ENCODE measurements around the gene FLACC1.
"Not testable (repeated sequence)": the region's sequence is repeated elsewhere in the genome, so short reads cannot be mapped to it uniquely, and the experiment has no call there.

The FLACC1 gene

DNA sequence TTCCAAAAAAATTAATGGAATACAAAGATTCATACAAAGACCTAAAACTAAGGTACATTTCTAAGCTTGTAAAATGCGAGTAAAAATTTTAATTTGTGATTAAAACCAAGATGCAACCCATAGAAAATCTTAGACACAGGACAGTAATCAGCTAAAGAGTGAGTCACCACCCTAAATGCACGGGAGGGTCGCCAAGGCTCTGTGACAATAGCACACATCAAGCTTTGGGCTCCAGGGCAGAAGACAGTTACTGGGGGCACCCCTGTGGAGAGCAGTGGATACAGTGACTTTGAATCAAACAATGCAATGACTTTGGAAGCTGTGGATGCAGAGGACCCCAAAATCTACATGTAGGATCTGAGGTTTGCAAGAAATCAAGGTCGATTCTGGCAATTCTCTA, 7.5 kb downstream of the FLACC1 start:
- no peak for DNase-seq (ENCODE audit: low spot score)

GRCh38 chr2:201348758-201349157, 8.4 kb downstream of the FLACC1 start:
- no peak for DNase-seq (ENCODE audit: low spot score)

GRCh38 chr2:201347138-201347537, 10.0 kb downstream of the FLACC1 start:
- DNase-seq (ENCODE audit: low spot score): no peak

- no peak for DNase-seq (ENCODE audit: low spot score)
These were observed 11.4 kb downstream of the FLACC1 start for GRCh38 chr2:201345625-201346213.

DNA sequence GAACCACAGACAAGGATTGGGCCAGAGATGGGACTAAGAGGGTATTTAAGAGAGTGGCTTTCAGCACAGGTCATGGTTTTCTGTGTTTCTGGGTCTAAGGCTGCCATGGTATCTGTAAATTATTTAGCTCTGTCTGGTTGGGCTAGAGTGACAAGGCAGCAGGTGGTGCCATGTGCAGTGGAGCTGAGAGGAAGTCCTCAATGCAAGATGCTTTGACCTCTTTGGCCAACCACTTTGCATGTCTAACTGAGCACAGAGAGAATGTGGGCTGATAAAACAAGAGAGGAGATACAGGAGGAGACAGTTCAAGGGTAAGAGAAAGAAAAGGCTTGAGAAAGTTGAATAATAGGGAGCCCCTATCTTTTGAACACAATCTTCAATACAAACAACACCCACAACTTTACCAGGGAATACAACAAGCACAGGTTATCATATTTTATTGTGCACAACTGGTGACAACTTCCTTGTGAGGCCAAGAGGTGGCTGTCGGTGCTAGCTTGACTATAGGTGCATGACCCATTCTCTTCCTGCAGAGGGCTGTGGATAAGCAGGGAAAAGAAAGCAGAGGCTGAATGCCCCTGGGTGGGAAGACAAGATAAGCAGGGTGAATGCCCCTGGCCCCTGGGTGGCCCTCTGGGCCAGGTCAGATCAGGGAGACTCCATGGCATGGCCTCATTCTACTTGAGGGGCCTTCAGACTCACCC, 12.3 kb downstream of the FLACC1 start:
- no peak for DNase-seq (ENCODE audit: low spot score)

- DNase-seq (ENCODE audit: low spot score): no peak
These were observed 13.6 kb downstream of the FLACC1 start for GRCh38 chr2:201343559-201343958.

DNA sequence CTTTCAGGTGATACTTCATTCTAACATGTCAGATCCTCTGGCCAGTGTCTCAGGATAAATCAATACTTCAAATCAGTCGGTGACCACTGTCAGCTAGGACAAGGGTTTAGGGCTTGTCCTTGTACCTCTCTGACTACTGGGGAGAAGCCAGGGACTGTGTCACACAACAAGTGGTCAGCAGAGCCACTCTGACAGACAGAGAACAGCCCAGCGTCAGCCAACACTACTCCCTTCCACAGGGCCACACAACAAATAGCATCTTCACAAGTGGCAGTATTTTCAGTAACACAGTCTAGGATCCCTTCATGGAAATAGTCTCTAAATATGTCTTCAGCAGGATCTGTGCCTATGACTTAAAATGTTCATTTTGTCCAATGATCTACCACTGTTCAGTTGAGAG, 14.2 kb downstream of the FLACC1 start:
- no peak for DNase-seq (ENCODE audit: low spot score)

GRCh38 chr2:201329409-201329808, 27.7 kb downstream of the FLACC1 start:
- DNase-seq (ENCODE audit: low spot score): no peak

- peak; percentile 6 for DNase-seq (ENCODE audit: low spot score)
These were observed 29.5 kb downstream of the FLACC1 start for GRCh38 chr2:201327678-201328077.

GRCh38 chr2:201322772-201323171, 34.4 kb downstream of the FLACC1 start:
- DNase-seq (ENCODE audit: low spot score): no peak

DNA sequence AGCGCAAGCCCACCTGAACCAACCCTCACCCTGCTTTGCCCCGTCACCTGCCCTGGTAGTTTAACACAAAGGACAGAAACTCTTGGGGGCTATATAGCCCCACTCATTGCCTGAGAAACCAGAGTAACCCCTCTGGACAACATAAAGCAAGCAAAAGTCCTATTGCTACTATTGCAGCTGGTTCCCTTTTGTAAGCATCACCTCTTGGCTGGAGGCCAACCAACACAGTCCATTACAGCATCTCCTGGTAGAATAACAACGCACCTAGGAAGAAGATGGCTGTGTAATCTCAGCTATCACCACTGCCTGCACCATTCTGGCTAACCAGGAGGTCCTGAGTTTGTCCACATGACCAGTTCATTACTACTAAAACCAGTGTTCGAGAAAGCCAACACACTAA, 36.4 kb downstream of the FLACC1 start:
- no peak for DNase-seq (ENCODE audit: low spot score)

GRCh38 chr2:201320257-201320656, 36.9 kb downstream of the FLACC1 start:
- DNase-seq (ENCODE audit: low spot score): no peak

GRCh38 chr2:201319511-201319910, 37.6 kb downstream of the FLACC1 start:
- DNase-seq (ENCODE audit: low spot score): no peak

DNA sequence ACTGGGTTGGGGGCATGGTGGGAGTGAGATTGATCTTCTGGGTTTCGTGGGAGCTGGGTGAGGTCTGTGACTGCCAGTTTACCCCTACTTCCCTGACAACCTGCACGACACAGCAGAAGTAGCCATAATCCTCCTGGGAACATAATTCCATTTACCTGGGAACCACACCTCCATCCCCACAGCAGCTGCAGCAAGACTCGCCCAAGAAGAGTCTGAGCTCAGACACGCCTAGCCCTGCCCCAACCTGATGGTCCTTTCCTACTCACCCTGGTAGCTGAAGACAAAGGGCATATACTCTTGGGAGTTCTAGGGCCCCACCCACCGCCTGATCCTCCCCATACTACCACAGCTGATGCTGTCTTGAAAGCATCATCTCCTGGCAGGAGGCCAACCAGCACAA, 43.8 kb downstream of the FLACC1 start:
- no peak for DNase-seq (ENCODE audit: low spot score)

GRCh38 chr2:201308914-201309313, 48.2 kb downstream of the FLACC1 start:
- no peak for DNase-seq (ENCODE audit: low spot score)

DNA sequence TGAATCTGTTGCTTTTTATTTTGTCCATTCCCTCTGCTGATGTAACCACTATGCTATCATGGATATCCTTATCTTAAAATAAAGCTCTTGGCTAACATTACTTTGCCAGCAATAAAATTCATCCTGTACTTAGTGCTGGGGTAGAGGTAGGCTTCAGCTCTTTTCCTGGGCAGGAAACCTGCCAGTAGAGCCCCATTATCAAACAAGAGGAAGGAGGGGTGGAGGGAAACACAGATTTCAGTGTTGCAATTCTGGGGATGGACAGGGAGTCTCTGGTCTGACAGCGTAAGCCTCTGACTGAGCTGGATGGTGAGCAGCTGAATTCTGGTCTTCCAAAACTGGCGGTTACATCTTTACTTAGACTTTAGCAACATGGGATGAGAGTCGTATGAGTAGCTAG, 49.3 kb downstream of the FLACC1 start:
- DNase-seq (ENCODE audit: low spot score): no peak

- DNase-seq (ENCODE audit: low spot score): not testable (repeated sequence)
These were observed 57.2 kb downstream of the FLACC1 start for GRCh38 chr2:201299929-201300328.

- no peak for DNase-seq (ENCODE audit: low spot score)
These were observed 58.6 kb downstream of the FLACC1 start for GRCh38 chr2:201298462-201299052.

GRCh38 chr2:201290457-201291148, 66.5 kb downstream of the FLACC1 start:
- not testable (repeated sequence) for DNase-seq (ENCODE audit: low spot score)

DNA sequence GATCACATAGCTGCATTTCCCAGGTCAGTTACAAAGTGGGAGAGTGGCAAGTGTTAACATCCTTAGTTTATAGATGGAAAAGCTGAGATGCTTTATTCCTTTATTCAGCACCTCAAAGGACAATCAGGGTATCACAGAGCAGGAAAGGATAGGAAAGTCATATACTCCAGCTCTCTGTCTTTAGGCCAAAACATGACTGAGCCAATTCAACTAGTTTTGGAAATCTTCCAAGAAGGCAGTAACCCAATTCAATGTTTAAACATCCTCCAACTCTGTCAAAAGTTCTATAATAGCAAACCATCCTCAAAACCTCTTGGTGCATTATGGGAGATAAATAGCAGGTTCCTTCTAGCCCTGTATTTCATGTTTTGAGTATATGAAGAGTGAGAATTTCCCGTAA, 71.6 kb downstream of the FLACC1 start:
- DNase-seq (ENCODE audit: low spot score): no peak

GRCh38 chr2:201280191-201281040, 76.7 kb downstream of the FLACC1 start:
- DNase-seq (ENCODE audit: low spot score): no peak

- DNase-seq (ENCODE audit: low spot score): no peak
These were observed 78.1 kb downstream of the FLACC1 start for GRCh38 chr2:201279079-201279478.
